GM12892 (cell line): ENCODE measurements around the gene EIF3L.

Experiments
- POLR2A ChIP-seq: IDR thresholded peaks from 2 replicates; pipeline ENCODE4 v1.6.1; 2011; ENCODE audit warnings: low read depth, low read length, control low read depth
- POLR2AphosphoS5 ChIP-seq: IDR thresholded peaks from 2 replicates; pipeline ENCODE4 v1.6.1; 2011; ENCODE audit warnings: low read depth, low read length, control low read depth
- TAF1 ChIP-seq: IDR thresholded peaks from 2 replicates; pipeline ENCODE4 v1.6.1; 2011; ENCODE audit warnings: low read depth, mild to moderate bottlenecking, control low read depth, low read length, borderline replicate concordance

GRCh38 chr22:37803639-37804351, 45.4 kb upstream of the EIF3L start:
- TF ChIP-seq POLR2AphosphoS5 (no peak), TAF1 (no peak), POLR2A (no peak)
